CD4-positive, alpha-beta T cell treated with Interleukin-17A for 1 hour (primary cell): ENCODE data around the gene DDX6.
"Not testable (repeated sequence)": the region's sequence is repeated elsewhere in the genome, so short reads cannot be mapped to it uniquely, and the experiment has no call there.

Experiments used
- DNase-seq: peaks from one replicate; pipeline ENCODE4 v3.0.0-alpha.2; 2020

DDX6 gene

GRCh38 chr11:118791111-118791960 is at the start of gene DDX6:
Gene DDX6 (minus strand): TSS chr11:118791164. CDS start chr11:118786251, 4,913 bp downstream.
- peak; percentile 91 for DNase-seq

- no peak for DNase-seq
Observed at GRCh38 chr11:118838905-118839553, 48.1 kb upstream of the DDX6 start.

GRCh38 chr11:118837868-118838267 is 46.9 kb upstream of the DDX6 start:
- no peak for DNase-seq

GRCh38 chr11:118834427-118835028 is 43.6 kb upstream of the DDX6 start:
- peak; percentile 37 for DNase-seq

- DNase-seq, result no peak
Observed at GRCh38 chr11:118827118-118827517, 36.2 kb upstream of the DDX6 start.

GRCh38 chr11:118822936-118823510 is 32.1 kb upstream of the DDX6 start:
- DNase-seq, result not testable (repeated sequence)

GRCh38 chr11:118820412-118821357 is 29.7 kb upstream of the DDX6 start:
- DNase-seq, result peak; percentile 13

- DNase-seq, result not testable (repeated sequence)
Observed at GRCh38 chr11:118820025-118820379, 29.0 kb upstream of the DDX6 start.

- no peak for DNase-seq
Observed at GRCh38 chr11:118819334-118820024, 28.5 kb upstream of the DDX6 start.

GRCh38 chr11:118818130-118818529 is 27.2 kb upstream of the DDX6 start:
- DNase-seq, result no peak

- no peak for DNase-seq
Observed at GRCh38 chr11:118813551-118813950, 22.6 kb upstream of the DDX6 start.

- DNase-seq, result no peak
Observed at GRCh38 chr11:118812485-118812884, 21.5 kb upstream of the DDX6 start.

GRCh38 chr11:118807800-118808778 is 17.1 kb upstream of the DDX6 start:
- no peak for DNase-seq

- no peak for DNase-seq
Observed at GRCh38 chr11:118806400-118806799, 15.4 kb upstream of the DDX6 start.

GRCh38 chr11:118804094-118804493 is 13.1 kb upstream of the DDX6 start:
- DNase-seq, result no peak

GRCh38 chr11:118799372-118799771 is 8.4 kb upstream of the DDX6 start:
- DNase-seq, result no peak

GRCh38 chr11:118797510-118797909 is 6.5 kb upstream of the DDX6 start:
- DNase-seq, result no peak

GRCh38 chr11:118792570-118793124 is 1.7 kb upstream of the DDX6 start:
- peak; percentile 88 for DNase-seq

- peak; percentile 41 for DNase-seq
Observed at GRCh38 chr11:118791961-118792569, 1.1 kb upstream of the DDX6 start.
